Measurements from ENCODE around the gene NFATC1. TPM values are rescaled to one million over a fixed set of nuclear protein-coding genes. Genes with fewer than 3 reads are reported as not detected.

The NFATC1 gene
- total RNA-seq, 1 donor from 2014 or later = 4.5 TPM

GRCh38 chr18:79542876-79543750 is 147.4 kb downstream of the NFATC1 start:
- ATAC-seq (no peak), DNase-seq (ENCODE audit: low spot score) (no peak)

GRCh38 chr18:79543861-79544385 is 148.2 kb downstream of the NFATC1 start:
- DNase-seq (ENCODE audit: low spot score) (no peak), ATAC-seq (no peak)

- DNase-seq (ENCODE audit: low spot score) = no peak
- no peak for ATAC-seq
Observed at GRCh38 chr18:79544386-79544963, 148.7 kb downstream of the NFATC1 start.

- no peak for ATAC-seq
- no peak for DNase-seq (ENCODE audit: low spot score)
Observed at GRCh38 chr18:79545255-79545654, 149.5 kb downstream of the NFATC1 start.

- DNase-seq (ENCODE audit: low spot score) (no peak), ATAC-seq (no peak)
Observed at GRCh38 chr18:79545736-79546171, 150.0 kb downstream of the NFATC1 start.

- DNase-seq (ENCODE audit: low spot score) (no peak), ATAC-seq (no peak)
Observed at GRCh38 chr18:79546781-79547272, 151.1 kb downstream of the NFATC1 start.

- DNase-seq (ENCODE audit: low spot score) = no peak
- no peak for ATAC-seq
Observed at GRCh38 chr18:79547413-79548076, 151.8 kb downstream of the NFATC1 start.

- no peak for ATAC-seq
Observed at GRCh38 chr18:79548077-79548450, 152.3 kb downstream of the NFATC1 start.

GRCh38 chr18:79548621-79548985 is 152.9 kb downstream of the NFATC1 start:
- no peak for ATAC-seq
- no peak for DNase-seq (ENCODE audit: low spot score)

More at GRCh38 chr18:79548077-79548450, 152.3 kb downstream of the NFATC1 start:
- DNase-seq (ENCODE audit: low spot score) = no peak

- no peak for DNase-seq (ENCODE audit: low spot score)
- no peak for ATAC-seq
Observed at GRCh38 chr18:79548986-79549637, 153.4 kb downstream of the NFATC1 start.

- DNase-seq (ENCODE audit: low spot score) (no peak), ATAC-seq (no peak)
Observed at GRCh38 chr18:79549638-79550000, 153.9 kb downstream of the NFATC1 start.

GRCh38 chr18:79552140-79552631 is 156.5 kb downstream of the NFATC1 start:
- ATAC-seq = no peak
- DNase-seq (ENCODE audit: low spot score) = peak; percentile 33

- DNase-seq (ENCODE audit: low spot score) = no peak
Observed at GRCh38 chr18:79552696-79553095, 157.0 kb downstream of the NFATC1 start.

GRCh38 chr18:79553154-79553553 is 157.4 kb downstream of the NFATC1 start:
- ATAC-seq (no peak), DNase-seq (ENCODE audit: low spot score) (no peak)

More at GRCh38 chr18:79552696-79553095, 157.0 kb downstream of the NFATC1 start:
- ATAC-seq = no peak

GRCh38 chr18:79553696-79554095 is 158.0 kb downstream of the NFATC1 start:
- no peak for ATAC-seq
- DNase-seq (ENCODE audit: low spot score) = peak; percentile 35

GRCh38 chr18:79554321-79554720 is 158.6 kb downstream of the NFATC1 start:
- ATAC-seq (no peak), DNase-seq (ENCODE audit: low spot score) (no peak)

GRCh38 chr18:79554945-79555645 is 159.4 kb downstream of the NFATC1 start:
- DNase-seq (ENCODE audit: low spot score) = no peak
- ATAC-seq = no peak

GRCh38 chr18:79555885-79556284 is 160.2 kb downstream of the NFATC1 start:
- DNase-seq (ENCODE audit: low spot score) (peak; percentile 32), ATAC-seq (no peak)

GRCh38 chr18:79556829-79557585 is 161.3 kb downstream of the NFATC1 start:
- peak; percentile 28 for DNase-seq (ENCODE audit: low spot score)

More at GRCh38 chr18:79556829-79557585, 161.3 kb downstream of the NFATC1 start:
- ATAC-seq = no peak
